MM.1S (cell line): ENCODE measurements around the gene OBSL1.

Experiments used
- DNase-seq: peaks from one replicate; pipeline ENCODE4 v3.0.0-alpha.2; 2015
- H2AFZ ChIP-seq: fragments of 300-600 bp; sonication (generic); 2 replicates; pipeline ENCODE4 v1.6.0; 2016; ENCODE audit warnings: antibody characterized with exemption, low read length
- H3F3A ChIP-seq: fragments of 300-600 bp; sonication (generic); 2 replicates; pipeline ENCODE4 v1.6.1; 2016; ENCODE audit warnings: mild to moderate bottlenecking, antibody characterized with exemption, low read length, moderate library complexity, mixed read lengths; ENCODE audit not compliant: insufficient read depth
- H3K27ac ChIP-seq: fragments of 300-600 bp; sonication (generic); 2 replicates; pipeline ENCODE4 v1.5.1; 2016; ENCODE audit warnings: mild to moderate bottlenecking, low read length
- H3K27me3 ChIP-seq: fragments of 300-600 bp; sonication (generic); replicated peaks from 2 replicates; pipeline ENCODE4 v1.6.0; 2016; ENCODE audit warnings: low read length; ENCODE audit not compliant: insufficient read depth
- H3K36me3 ChIP-seq: fragments of 300-600 bp; sonication (generic); replicated peaks from 2 replicates; pipeline ENCODE4 v1.6.1; 2016; ENCODE audit warnings: mild to moderate bottlenecking, low read length, mixed read lengths; ENCODE audit not compliant: insufficient read depth
- H3K4me1 ChIP-seq: fragments of 300-600 bp; sonication (generic); 2 replicates; pipeline ENCODE4 v1.6.1; 2016; ENCODE audit warnings: low read length, mixed read lengths
- H3K4me2 ChIP-seq: fragments of 300-600 bp; sonication (generic); 2 replicates; pipeline ENCODE4 v1.6.0; 2016; ENCODE audit warnings: low read depth, low read length
- H3K4me3 ChIP-seq: fragments of 300-600 bp; sonication (generic); 2 replicates; pipeline ENCODE4 v1.5.1; 2016; ENCODE audit warnings: low read length, mixed read lengths
- H3K79me2 ChIP-seq: fragments of 300-600 bp; sonication (generic); 2 replicates; pipeline ENCODE4 v1.6.1; 2016; ENCODE audit warnings: mixed run types, low read length, mixed read lengths
- H3K9ac ChIP-seq: fragments of 300-600 bp; sonication (generic); 2 replicates; pipeline ENCODE4 v1.6.1; 2016; ENCODE audit warnings: low read length, mixed read lengths
- H3K9me2 ChIP-seq: fragments of 300-600 bp; sonication (generic); replicated peaks from 2 replicates; pipeline ENCODE4 v1.6.1; 2016; ENCODE audit warnings: mild to moderate bottlenecking, low read length, mixed read lengths; ENCODE audit not compliant: insufficient read depth
- H3K9me3 ChIP-seq: fragments of 300-600 bp; sonication (generic); replicated peaks from 2 replicates; pipeline ENCODE4 v1.6.1; 2016; ENCODE audit warnings: mild to moderate bottlenecking, low read length, mixed read lengths; ENCODE audit not compliant: insufficient read depth
- H4K20me1 ChIP-seq: fragments of 300-600 bp; sonication (generic); 2 replicates; pipeline ENCODE4 v1.6.1; 2016; ENCODE audit warnings: mild to moderate bottlenecking, low read length, moderate library complexity, mixed read lengths; ENCODE audit not compliant: insufficient read depth
- CTCF ChIP-seq: fragments of 300-600 bp; sonication (generic); IDR thresholded peaks from 2 replicates; pipeline ENCODE4 v1.5.1; 2016; ENCODE audit warnings: antibody characterized with exemption, low read length, mixed read lengths
- EZH2 ChIP-seq: fragments of 300-600 bp; sonication (generic); optimal IDR thresholded peaks from 2 replicates; pipeline ENCODE3; 2017; ENCODE audit warnings: low read depth, mild to moderate bottlenecking, antibody characterized with exemption, low read length, mixed read lengths
- EZH2phosphoT487 ChIP-seq: fragments of 300-600 bp; sonication (generic); IDR thresholded peaks from 2 replicates; pipeline ENCODE4 v1.6.1; 2018; ENCODE audit warnings: antibody characterized with exemption, low read length

OBSL1 gene

DNA sequence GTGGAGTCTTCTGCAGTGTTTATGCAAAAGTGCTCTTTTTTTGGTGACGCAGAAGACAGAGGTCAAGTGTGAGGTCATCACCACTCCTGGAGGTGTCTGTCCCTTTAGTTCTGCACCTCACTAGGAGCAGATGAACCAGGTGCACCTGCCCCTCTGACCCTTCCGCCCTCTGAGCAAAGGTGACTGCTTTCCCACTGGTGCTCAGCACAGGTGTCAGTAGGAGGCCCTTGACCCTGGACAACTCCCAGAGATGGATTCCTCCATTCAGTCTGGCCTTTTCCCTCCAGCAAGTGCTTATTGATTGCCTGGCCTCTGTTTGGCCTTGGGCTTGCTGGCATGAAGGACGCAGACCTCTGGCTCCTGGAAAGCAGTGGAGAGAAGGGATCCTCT, 47.4 kb upstream of the OBSL1 start:
- no peaks in the 10 kb centered on the region for H3K4me1 ChIP-seq
- H3K79me2 ChIP-seq: no peaks in the 10 kb centered on the region
- peaks cover 11% of the 10 kb centered on the region for H3K27me3 ChIP-seq
- no peak overlapping the region for H3K4me2 ChIP-seq
- no peaks in the 10 kb centered on the region for H3K36me3 ChIP-seq
- H4K20me1 ChIP-seq: no peaks in the 10 kb centered on the region
- H3K4me3 ChIP-seq: no peak overlapping the region
- H3F3A ChIP-seq: no peaks in the 10 kb centered on the region
- H3K27ac ChIP-seq: no peak overlapping the region
- DNase-seq: no peak
- H3K9me2 ChIP-seq: no peaks in the 10 kb centered on the region
- H2AFZ ChIP-seq: no peak overlapping the region
- no peaks in the 10 kb centered on the region for H3K9me3 ChIP-seq
- H3K9ac ChIP-seq: no peak overlapping the region
- no peak for TF ChIP-seq EZH2phosphoT487
- no peak for TF ChIP-seq CTCF
- no peak for TF ChIP-seq EZH2

- Histone ChIP-seq H3K27ac (no peak overlapping the region), H3K4me2 (no peak overlapping the region), H3K36me3 (no peaks in the 10 kb centered on the region), H3K79me2 (no peaks in the 10 kb centered on the region), H3K9me2 (no peaks in the 10 kb centered on the region), H4K20me1 (no peaks in the 10 kb centered on the region), H3F3A (no peaks in the 10 kb centered on the region), H3K9ac (no peak overlapping the region), H3K4me3 (no peak overlapping the region), H2AFZ (no peak overlapping the region), H3K4me1 (peaks cover 5% of the 10 kb centered on the region), H3K27me3 (no peaks in the 10 kb centered on the region), H3K9me3 (no peaks in the 10 kb centered on the region)
- TF ChIP-seq CTCF (no peak), EZH2phosphoT487 (no peak), EZH2 (no peak)
- no peak for DNase-seq
These were observed 45.2 kb upstream of the OBSL1 start for GRCh38 chr2:219616550-219616949.

DNA sequence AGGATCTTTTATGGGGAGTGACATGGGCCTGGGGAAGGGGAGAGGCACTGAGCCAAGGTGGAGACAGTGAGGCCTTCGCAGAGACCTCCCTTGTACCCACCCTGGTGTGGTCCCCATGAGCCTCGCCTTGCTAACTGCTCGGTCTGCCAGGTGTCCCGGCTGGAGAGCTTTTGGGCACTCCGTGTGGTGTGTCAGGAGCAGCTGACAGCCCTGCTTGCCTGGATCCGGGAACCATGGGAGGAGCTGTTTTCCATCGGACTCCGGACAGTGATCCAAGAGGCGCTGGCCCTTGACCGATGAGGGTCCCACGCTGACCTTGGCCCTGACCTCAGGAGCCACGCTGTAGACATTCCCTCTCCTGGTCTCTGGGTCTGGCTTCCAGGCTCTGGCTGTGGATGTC, 44.6 kb upstream of the OBSL1 start:
- no peak overlapping the region for H3K27ac ChIP-seq
- H3K79me2 ChIP-seq: no peaks in the 10 kb centered on the region
- H3F3A ChIP-seq: no peaks in the 10 kb centered on the region
- no peaks in the 10 kb centered on the region for H4K20me1 ChIP-seq
- DNase-seq: no peak
- H3K27me3 ChIP-seq: no peaks in the 10 kb centered on the region
- TF ChIP-seq EZH2phosphoT487 (no peak), EZH2 (no peak), CTCF (no peak)
- no peaks in the 10 kb centered on the region for H3K9me3 ChIP-seq
- no peak overlapping the region for H3K4me2 ChIP-seq
- H3K4me1 ChIP-seq: peaks cover 5% of the 10 kb centered on the region
- H3K9me2 ChIP-seq: no peaks in the 10 kb centered on the region
- no peak overlapping the region for H3K4me3 ChIP-seq
- no peak overlapping the region for H3K9ac ChIP-seq
- H3K36me3 ChIP-seq: no peaks in the 10 kb centered on the region
- H2AFZ ChIP-seq: no peak overlapping the region

GRCh38 chr2:219615036-219615435, 43.7 kb upstream of the OBSL1 start:
- Histone ChIP-seq H3K4me3 (no peak overlapping the region), H3K4me1 (peaks cover 5% of the 10 kb centered on the region), H2AFZ (no peak overlapping the region), H3K79me2 (no peaks in the 10 kb centered on the region), H3K27me3 (no peaks in the 10 kb centered on the region), H3K36me3 (no peaks in the 10 kb centered on the region), H3K4me2 (no peak overlapping the region), H3K9ac (no peak overlapping the region), H3K9me3 (no peaks in the 10 kb centered on the region), H3K9me2 (no peaks in the 10 kb centered on the region), H3F3A (no peaks in the 10 kb centered on the region), H4K20me1 (no peaks in the 10 kb centered on the region), H3K27ac (no peak overlapping the region)
- TF ChIP-seq CTCF (no peak), EZH2phosphoT487 (no peak), EZH2 (no peak)
- no peak for DNase-seq
